Neural crest cell (in vitro differentiated cells): ENCODE measurements around the gene RTN4. TPM values are rescaled to one million over a fixed set of nuclear protein-coding genes. Genes with fewer than 3 reads are reported as not detected.

Experiments used
- DNase-seq: peaks from one replicate; pipeline ENCODE4 v3.0.0; 2021; ENCODE audit warnings: low read depth, mixed read lengths, low spot score
- H3K27ac Mint-ChIP-seq: one replicate; pipeline ENCODE4 v1.8.0; 2021; ENCODE audit warnings: mild to moderate bottlenecking, mixed read lengths; ENCODE audit not compliant: unreplicated experiment
- H3K27me3 Mint-ChIP-seq: 2 replicates; pipeline ENCODE4 v1.8.0; 2021; ENCODE audit warnings: low read depth, mild to moderate bottlenecking, mixed read lengths
- H3K36me3 Mint-ChIP-seq: 2 replicates; pipeline ENCODE4 v1.8.0; 2021; ENCODE audit warnings: low read depth, mild to moderate bottlenecking, mixed read lengths
- H3K4me1 Mint-ChIP-seq: 2 replicates; pipeline ENCODE4 v1.8.0; 2021; ENCODE audit warnings: mixed read lengths
- H3K4me3 Mint-ChIP-seq: one replicate; pipeline ENCODE4 v1.8.0; 2021; ENCODE audit warnings: mild to moderate bottlenecking, mixed read lengths
- H3K9me3 Mint-ChIP-seq: 2 replicates; pipeline ENCODE4 v1.8.0; 2021; ENCODE audit warnings: mixed read lengths
- CTCF ChIP-seq: fragments of 200-600 bp; sonication (generic); conservative IDR thresholded peaks from 2 replicates; pipeline ENCODE4 v1.5.0; 2021; ENCODE audit warnings: antibody characterized with exemption, mild to moderate bottlenecking
- total RNA-seq: library from RNA; stranded (reverse); gene quantifications from 2 replicates; pipeline ENCODE4 v1.2.1, GENCODE V29; 2021

RTN4 gene
- total RNA-seq, 1 donor from 2014 or later, result 204 TPM

GRCh38 chr2:55022476-55022875 is 27.8 kb downstream of the RTN4 start:
- peaks cover 9% of the 10 kb centered on the region for H3K4me1 Mint-ChIP-seq
- H3K4me3 Mint-ChIP-seq, result no peak overlapping the region
- no peak overlapping the region for H3K27ac Mint-ChIP-seq
- peaks cover 23% of the 10 kb centered on the region for H3K36me3 Mint-ChIP-seq
- DNase-seq, result no peak
- no peak for TF ChIP-seq CTCF
- H3K9me3 Mint-ChIP-seq, result peaks cover 3% of the 10 kb centered on the region
- no peaks in the 10 kb centered on the region for H3K27me3 Mint-ChIP-seq

DNA sequence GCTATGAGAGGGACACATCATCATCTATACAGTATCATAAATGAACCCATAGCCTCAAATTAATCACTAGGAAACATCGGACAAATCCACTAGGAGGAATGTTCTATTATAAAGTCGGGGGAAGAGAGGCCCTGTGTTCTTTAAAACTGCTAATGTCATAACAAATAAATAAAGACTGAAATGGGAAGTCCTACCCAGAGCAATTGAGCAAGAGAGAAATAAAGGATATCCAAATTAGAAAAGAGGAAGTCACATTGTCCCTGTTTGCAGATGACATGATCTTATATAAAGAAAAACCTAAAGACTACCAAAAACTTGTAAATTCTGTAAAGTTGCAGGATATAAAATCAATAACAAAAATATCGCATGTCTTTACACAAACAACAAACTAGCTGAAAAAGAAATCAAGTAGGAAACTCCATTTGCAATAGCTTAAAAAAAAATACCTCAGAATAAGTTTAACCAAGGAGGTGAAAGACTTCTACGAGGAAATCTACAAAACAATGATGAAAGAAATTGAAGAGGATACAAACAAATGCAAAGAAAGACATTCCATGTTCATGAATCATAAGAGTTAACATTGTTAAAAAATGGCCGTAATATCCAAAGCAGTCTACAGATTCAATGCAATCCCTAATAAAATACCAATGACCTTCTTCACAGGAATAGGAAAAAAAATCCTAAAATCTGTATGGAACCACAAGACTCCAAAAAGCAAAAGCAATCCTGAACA is 30.6 kb downstream of the RTN4 start:
- peaks cover 26% of the 10 kb centered on the region for H3K36me3 Mint-ChIP-seq
- TF ChIP-seq CTCF, result no peak
- no peaks in the 10 kb centered on the region for H3K27me3 Mint-ChIP-seq
- peaks cover 3% of the 10 kb centered on the region for H3K9me3 Mint-ChIP-seq
- H3K27ac Mint-ChIP-seq, result peak overlapping the region; percentile 74
- no peak overlapping the region for H3K4me3 Mint-ChIP-seq
- DNase-seq, result no peak
- H3K4me1 Mint-ChIP-seq, result peaks cover 8% of the 10 kb centered on the region

- peaks cover 3% of the 10 kb centered on the region for H3K9me3 Mint-ChIP-seq
- no peak overlapping the region for H3K27ac Mint-ChIP-seq
- TF ChIP-seq CTCF, result no peak
- no peak for DNase-seq
- H3K36me3 Mint-ChIP-seq, result peaks cover 26% of the 10 kb centered on the region
- H3K27me3 Mint-ChIP-seq, result no peaks in the 10 kb centered on the region
- H3K4me1 Mint-ChIP-seq, result peaks cover 10% of the 10 kb centered on the region
- no peak overlapping the region for H3K4me3 Mint-ChIP-seq
Observed at GRCh38 chr2:55018619-55019018, 31.6 kb downstream of the RTN4 start.

DNA sequence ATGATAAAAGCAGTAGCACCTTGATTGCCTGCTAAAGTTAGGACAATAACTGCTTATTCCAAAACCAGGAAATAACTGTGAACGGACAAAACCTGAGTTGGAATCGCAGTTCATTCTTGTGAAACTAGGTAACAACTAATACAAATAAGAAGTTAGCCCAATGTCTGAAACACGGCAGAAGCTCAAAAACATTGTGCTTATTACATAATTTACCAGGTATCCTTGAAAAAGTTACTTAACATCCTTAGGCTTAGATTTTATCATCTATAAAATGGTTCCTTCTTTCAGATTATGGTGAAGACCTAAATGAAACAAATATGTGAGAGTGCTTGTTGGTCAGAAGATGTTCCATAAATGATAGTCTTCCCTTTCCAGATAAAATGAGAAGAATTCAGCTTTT is 32.4 kb downstream of the RTN4 start:
- no peak overlapping the region for H3K27ac Mint-ChIP-seq
- peaks cover 3% of the 10 kb centered on the region for H3K9me3 Mint-ChIP-seq
- H3K4me3 Mint-ChIP-seq, result no peak overlapping the region
- H3K27me3 Mint-ChIP-seq, result no peaks in the 10 kb centered on the region
- peaks cover 26% of the 10 kb centered on the region for H3K36me3 Mint-ChIP-seq
- DNase-seq, result no peak
- no peak for TF ChIP-seq CTCF
- H3K4me1 Mint-ChIP-seq, result peaks cover 18% of the 10 kb centered on the region

- Mint-ChIP-seq H3K4me3 (no peak overlapping the region), H3K36me3 (peaks cover 26% of the 10 kb centered on the region), H3K27ac (no peak overlapping the region), H3K27me3 (no peaks in the 10 kb centered on the region), H3K9me3 (peaks cover 3% of the 10 kb centered on the region), H3K4me1 (peaks cover 22% of the 10 kb centered on the region)
- DNase-seq, result no peak
- no peak for TF ChIP-seq CTCF
Observed at GRCh38 chr2:55017428-55017827, 32.8 kb downstream of the RTN4 start.
